IPS-NIHi7 (cell line): Measurements from ENCODE around the gene ARHGAP24.

Experiments
- DNase-seq: peaks from one replicate; pipeline ENCODE4 v3.0.0; 2012; ENCODE audit warnings: mixed read lengths; ENCODE audit errors: extremely low spot score

Gene ARHGAP24

GRCh38 chr4:85740431-85740861, 265.5 kb downstream of the ARHGAP24 start:
- DNase-seq: no peak

- DNase-seq: no peak
Observed at GRCh38 chr4:85741381-85741780, 266.4 kb downstream of the ARHGAP24 start.

GRCh38 chr4:85741921-85742591, 267.1 kb downstream of the ARHGAP24 start:
- no peak for DNase-seq

DNA sequence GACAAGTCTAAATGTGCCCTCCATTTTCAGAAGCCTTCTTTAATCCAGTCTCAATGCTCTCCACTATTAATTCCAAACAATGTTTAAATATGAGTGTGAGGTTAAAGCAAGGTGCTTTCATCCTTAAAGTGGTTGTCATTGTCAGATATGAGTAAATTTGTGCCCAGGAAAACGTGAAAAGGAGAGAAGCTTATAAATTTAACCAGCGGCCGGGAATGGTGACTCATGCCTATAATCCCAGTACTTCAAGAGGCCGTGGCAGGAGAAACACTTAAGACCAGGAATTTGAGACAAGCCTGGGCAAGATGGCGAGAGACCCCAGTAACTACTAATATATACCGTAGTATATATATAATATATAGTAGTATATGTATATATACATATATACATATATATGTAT, 270.0 kb downstream of the ARHGAP24 start:
- no peak for DNase-seq

DNA sequence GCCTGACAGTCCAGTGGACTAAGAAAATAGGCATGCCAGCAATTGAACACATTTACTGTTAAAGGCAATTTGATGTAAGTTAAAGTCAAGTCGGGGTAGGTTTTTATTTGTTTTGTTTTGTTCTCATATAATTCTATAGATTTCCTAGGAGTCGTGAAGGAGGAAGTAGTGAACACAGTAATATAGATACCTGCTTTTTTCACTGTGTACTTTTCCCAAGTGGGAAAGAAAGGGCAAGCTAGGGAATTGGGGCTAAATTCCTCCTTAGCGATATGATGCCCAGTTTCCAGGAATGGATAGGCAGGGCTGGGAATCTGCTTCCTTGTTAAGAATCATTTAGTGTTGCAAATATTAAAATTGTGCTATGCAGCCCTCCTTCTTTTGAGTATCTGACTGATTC, 271.0 kb downstream of the ARHGAP24 start:
- DNase-seq: no peak

- DNase-seq: peak; percentile 53
Observed at GRCh38 chr4:85747882-85748491, 273.0 kb downstream of the ARHGAP24 start.

DNA sequence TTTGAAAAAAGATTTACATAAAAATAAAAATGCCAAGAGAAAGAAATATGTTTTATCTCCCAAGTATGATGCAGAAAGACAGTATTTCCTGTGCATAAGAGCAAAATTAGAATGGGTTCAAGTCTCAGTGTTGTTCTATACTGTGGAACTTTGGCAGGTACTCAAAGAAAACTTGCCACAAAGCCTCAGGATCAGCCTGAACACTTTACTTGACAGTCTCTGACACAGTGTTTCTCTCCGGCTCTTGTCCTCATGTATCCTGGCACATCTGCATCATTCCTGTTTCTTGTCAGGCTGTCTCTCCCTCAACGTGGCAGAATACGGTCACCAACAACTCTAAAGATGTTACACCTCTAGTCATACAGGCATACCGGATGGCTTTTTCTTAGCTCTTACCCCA, 273.7 kb downstream of the ARHGAP24 start:
- no peak for DNase-seq

- DNase-seq: no peak
Observed at GRCh38 chr4:85751866-85752265, 276.9 kb downstream of the ARHGAP24 start.

DNA sequence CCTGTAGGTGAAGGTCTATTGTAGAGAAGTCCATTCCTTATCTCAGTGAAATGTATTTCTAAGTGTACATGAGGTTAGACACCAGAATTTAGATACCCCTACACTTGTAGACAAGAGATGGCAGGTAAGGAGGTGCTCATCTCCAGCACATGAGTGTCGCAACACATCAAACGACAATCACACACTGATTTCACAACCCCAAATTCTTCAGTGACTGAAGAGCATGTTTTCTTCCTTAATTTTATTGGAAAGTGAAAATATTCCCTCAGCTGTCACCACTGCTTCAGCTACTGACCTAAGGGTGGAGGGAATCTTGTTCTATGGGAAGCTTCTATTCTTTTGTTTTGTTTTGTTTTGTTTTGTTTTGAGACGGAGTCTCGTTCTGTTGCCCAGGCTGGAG, 280.3 kb downstream of the ARHGAP24 start:
- no peak for DNase-seq

GRCh38 chr4:85756938-85757337, 282.0 kb downstream of the ARHGAP24 start:
- DNase-seq: peak; percentile 40

DNA sequence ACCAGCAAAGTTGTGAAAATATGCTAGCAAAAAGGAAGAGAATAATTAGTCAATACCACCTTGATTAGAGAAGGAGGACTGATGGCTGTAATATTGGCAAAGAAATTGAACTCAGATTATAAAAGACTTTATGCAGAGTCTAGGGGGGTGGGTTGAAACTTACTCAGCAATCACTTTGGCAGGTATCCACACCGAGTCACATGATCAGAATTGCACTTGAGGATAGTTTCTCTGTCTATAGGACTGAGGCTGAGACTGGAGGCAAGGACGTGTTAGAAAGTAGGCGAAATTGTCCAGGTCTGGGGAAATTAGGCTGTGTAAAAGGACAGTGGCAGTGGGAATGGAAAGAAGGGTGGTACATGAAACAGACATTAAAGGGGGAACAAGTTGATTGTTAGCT, 284.4 kb downstream of the ARHGAP24 start:
- no peak for DNase-seq

- no peak for DNase-seq
Observed at GRCh38 chr4:85760511-85760910, 285.6 kb downstream of the ARHGAP24 start.

DNA sequence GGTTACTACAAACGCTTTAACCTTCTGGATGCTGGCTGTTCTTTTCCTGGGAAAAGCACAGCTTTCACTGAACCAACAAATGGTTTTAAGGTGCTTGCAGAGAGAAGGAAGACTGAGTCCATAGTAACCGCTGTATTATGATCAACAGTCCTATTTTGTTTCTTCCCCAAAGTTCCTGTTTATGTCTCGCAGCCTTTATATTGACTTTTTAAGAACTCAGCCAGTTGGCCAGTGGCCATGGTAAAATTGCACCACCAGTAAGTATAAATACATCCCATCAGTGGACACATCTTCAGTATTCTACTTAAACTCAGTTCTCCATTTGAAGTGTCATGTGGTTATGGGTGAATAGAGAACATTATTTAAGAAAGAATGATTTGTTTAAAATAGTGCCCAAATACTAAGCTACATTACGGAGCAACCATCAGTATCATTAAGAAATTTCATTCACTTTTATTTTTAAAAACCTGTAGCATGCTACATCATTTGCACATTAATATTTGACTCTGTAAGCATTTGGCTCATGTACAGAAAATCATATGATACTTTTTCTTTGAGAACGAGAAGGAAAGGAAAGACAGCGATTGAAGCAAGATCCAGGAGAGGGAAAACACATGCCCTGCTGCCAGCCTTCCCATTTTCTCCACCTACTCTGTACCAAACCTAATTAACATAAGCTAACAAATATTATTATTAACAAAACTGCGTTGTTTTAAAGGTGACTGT, 287.0 kb downstream of the ARHGAP24 start:
- DNase-seq: no peak

- no peak for DNase-seq
Observed at GRCh38 chr4:85762529-85762871, 287.6 kb downstream of the ARHGAP24 start.

DNA sequence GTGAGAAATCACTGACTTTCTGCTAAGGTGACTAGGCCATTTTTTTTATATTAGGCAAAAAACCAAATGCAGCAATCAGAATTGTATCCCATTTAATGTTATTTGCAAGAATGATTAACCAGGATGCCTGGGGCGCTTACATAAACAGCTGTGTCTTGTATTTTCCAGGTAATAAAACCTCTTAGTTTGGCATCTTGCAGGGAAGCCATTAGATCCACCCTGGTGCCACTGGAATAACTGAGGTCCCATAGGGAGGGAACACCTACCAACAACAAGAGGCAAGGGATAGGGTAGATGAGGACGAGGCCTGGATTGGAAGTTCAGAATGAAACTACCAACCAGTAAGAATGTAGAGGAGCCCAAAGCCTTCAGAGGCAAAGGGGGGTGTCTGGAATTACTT, 288.3 kb downstream of the ARHGAP24 start:
- DNase-seq: no peak

DNA sequence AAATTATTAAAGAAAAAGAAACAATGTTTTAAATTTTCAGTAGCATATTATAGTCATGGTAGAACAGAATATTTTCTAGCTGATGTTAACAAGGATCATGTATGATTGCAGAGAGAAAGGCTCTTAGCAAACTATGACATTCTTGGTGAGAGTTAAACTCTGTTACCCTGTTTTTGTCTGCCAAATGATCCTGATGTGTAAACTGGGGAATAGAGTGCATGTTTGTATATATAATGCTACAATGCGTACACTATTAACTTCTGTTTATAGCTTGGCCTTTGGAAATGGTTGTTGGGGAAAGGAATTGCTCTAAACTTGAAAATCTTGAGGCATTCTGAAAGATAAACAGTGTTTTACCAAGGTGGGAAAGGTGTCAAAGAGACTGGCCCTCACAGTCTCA, 292.7 kb downstream of the ARHGAP24 start:
- no peak for DNase-seq

GRCh38 chr4:85769009-85769408, 294.1 kb downstream of the ARHGAP24 start:
- DNase-seq: no peak

DNA sequence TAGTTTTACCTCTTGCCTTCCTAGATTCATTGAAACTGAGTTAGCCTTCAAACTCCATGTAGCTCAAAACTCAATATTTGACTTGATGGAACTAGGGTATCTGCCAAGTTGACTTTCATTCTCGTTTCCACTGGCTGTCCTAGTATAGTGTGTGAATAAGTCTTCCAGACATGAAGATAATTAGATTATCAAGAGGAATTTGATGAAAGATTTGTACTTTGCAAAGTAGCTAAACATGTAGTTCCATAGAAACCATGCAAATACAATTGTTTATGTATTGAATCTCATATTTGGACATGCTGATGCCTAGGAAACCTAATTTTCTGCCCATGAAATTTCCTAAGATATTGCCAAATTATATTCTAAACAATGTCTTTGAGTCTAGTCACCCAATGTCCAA, 297.5 kb downstream of the ARHGAP24 start:
- no peak for DNase-seq

DNA sequence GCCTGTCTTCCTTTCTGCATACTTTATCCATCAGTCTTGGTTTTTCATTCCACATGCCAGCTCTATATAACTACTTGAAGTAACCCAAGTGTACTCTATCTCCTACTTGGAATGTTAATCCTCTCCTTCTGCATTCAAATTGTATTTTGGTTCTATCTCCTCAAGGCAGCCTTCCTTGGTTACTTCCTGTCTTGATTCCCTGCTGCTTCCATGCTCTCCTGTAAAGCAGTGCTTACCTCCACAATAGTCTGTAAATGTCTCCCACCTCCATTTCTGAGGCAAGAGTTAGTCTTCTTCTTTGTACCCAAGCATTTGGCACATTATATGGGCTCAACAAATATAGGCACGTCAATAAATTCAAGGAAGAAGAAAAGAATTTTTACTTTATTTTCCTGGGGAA, 298.4 kb downstream of the ARHGAP24 start:
- DNase-seq: peak; percentile 19

DNA sequence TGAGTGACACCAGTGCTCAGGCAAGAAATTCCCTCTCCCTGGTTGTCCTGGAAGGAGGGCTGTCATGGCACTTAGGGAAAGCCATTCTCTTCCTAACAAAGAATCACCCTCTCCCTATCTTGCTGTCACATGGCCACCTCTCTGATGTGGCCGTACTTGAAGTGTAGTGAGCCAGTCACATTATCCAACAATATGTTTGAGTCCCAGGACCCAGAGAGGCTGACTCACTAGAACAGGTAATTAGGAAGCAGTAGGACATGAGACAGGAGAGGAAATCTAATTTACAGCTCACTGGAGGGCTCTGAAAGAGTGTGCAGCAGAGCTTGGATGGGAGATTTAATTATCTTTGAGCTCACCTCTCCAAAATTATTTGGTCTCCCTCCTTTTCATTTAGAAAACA, 299.1 kb downstream of the ARHGAP24 start:
- DNase-seq: peak; percentile 12

GRCh38 chr4:85774489-85774888, 299.5 kb downstream of the ARHGAP24 start:
- peak; percentile 18 for DNase-seq

DNA sequence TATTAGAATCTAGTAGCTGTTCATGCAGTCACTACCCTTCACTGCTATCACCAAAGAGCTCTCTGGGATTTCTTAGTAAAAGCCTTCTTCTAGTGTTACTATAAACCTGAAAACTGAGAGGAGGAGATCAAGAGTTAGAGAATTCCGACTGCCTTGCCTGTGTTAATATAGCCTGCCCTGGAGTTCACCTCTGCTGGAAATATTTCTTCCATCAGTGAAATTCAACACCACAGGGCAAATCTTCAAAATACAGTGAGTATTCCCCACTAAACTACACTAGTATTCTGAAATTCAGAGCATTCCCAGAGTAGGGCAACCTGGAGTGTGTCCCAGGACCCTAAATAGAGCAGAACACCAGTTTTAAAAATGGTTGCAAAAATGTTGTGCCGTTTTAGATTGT, 301.1 kb downstream of the ARHGAP24 start:
- DNase-seq: no peak

DNA sequence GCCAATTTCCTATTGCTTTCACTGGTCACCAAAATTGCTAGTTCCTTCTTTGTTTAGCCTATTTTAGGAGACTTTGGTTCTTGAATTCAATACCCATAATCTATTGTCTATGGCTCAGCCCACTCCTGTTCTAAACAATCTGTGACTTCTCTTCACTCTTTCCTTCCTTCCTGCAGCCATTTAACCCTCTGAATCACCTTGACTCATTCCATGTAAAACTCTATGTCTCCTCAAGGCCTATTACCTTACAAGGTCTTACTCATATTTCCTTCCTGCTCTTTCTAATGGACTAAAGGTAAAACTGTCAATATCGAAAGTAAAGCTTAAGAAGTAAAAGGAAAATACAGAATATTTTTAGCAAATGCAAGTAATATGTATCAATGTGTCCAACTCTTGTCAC, 301.6 kb downstream of the ARHGAP24 start:
- no peak for DNase-seq
